Renal cortical epithelial cell (primary cell): ENCODE measurements around the gene FGD3. TPM values are rescaled to one million over a fixed set of nuclear protein-coding genes. Genes with fewer than 3 reads are reported as not detected.
"Not testable (repeated sequence)": the region's sequence is repeated elsewhere in the genome, so short reads cannot be mapped to it uniquely, and the experiment has no call there.

ENCODE experiments used
- DNase-seq: peaks from one replicate; pipeline ENCODE4 v3.0.0-alpha.2; 2011; ENCODE audit warnings: low read depth
- total RNA-seq: library from RNA; depleted of rRNA; stranded (reverse); fragments of >200 nt; gene quantifications from 2 replicates; pipeline ENCODE4 v1.2.3, GENCODE V29; 2014

FGD3 gene
- total RNA-seq, 1 donor from 2014 or later: 0.35 TPM

- DNase-seq: no peak
Measured at GRCh38 chr9:92977279-92977678, 30.0 kb downstream of the FGD3 start.

DNA sequence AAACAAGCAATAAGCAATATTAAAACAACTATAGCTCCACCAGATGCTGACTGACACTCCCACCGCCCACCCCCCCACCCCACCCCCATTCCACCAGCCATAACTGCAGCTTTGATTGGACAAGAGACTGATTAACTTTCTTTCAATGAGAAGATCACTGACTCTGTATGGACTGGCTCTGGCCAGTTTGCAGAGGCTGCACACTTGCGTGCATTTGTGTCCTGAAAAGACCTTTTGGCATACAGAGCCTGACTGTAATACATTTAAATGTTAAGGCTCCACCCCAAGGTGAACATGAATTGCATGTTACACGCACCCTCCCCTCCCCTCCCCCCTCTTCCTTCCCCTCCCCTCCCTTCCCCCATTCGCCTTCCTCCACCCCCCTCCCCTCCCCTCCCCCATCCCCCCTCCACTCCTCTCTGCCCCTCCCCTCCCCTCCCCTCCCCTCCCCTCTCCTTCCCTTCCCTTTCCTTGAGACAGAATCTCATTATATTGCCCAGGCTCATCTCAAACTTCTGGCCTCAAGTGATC, 31.1 kb downstream of the FGD3 start:
- DNase-seq: peak; percentile 20

- no peak for DNase-seq
Measured at GRCh38 chr9:92979283-92980056, 32.1 kb downstream of the FGD3 start.

DNA sequence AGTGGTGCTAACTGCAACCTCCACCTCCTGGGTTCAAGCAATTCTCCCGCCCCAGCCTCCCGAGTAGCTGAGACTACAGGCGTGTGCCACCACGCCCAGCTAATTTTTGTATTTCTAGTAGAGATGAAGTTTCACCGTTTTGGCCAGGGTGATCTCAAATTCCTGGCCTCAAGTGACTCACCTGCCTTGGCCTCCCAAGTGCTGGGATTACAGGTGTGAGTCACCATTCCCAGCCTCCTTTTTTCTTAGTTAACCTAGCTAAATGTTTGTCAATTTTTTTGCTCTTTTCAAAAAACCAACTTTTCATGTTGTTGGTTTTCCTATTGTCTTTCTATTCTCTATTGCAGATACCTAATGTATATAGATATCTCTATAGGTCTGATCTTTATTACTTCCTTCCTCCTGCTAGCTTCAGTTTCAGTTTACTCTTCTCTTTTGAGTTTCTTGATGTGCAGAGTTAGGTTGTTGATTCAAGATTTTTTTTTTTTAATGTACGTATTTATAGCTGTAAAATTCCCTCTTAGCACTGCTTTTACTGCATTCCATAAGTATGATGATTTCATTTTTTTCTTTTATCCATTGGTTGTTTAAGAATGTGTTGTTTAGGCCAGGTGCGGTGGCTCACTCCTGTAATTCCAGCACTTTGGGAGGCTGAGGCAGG, 32.9 kb downstream of the FGD3 start:
- DNase-seq: peak; percentile 32

- DNase-seq: no peak
Measured at GRCh38 chr9:92982130-92982529, 34.8 kb downstream of the FGD3 start.

DNA sequence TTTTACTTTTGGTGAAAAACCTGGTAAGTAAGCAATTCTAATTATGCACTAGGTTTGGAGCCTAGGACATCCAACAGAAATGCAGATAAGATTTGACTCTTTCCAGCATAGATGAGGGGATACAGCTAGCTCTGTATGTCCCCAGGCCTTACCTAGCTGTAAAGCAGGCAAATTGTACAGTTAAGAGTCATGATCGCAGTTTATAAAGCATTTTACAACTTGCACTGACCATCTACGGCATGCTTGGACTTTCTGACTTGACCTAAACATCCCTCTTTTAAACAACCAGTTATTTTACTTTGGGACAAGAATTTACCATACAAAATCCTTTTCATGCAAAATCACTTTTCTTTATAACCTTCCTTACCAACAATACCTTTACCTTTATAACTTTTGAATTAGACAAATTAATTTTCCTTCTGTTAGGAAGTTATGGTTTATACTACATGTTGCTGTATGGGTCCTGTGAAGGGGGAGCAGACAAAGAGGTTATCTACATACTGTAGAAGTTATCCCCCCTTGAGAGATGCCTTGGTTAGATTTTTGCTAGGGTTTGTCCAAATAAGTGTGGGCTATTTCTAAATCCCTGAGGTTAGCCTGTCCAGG, 36.8 kb downstream of the FGD3 start:
- DNase-seq: no peak

- DNase-seq: no peak
Measured at GRCh38 chr9:92984976-92985375, 37.7 kb downstream of the FGD3 start.

- DNase-seq: no peak
Measured at GRCh38 chr9:92986176-92987119, 39.1 kb downstream of the FGD3 start.

- peak; percentile 11 for DNase-seq
Measured at GRCh38 chr9:92988215-92988768, 41.0 kb downstream of the FGD3 start.

GRCh38 chr9:92989561-92989960, 42.2 kb downstream of the FGD3 start:
- no peak for DNase-seq

DNA sequence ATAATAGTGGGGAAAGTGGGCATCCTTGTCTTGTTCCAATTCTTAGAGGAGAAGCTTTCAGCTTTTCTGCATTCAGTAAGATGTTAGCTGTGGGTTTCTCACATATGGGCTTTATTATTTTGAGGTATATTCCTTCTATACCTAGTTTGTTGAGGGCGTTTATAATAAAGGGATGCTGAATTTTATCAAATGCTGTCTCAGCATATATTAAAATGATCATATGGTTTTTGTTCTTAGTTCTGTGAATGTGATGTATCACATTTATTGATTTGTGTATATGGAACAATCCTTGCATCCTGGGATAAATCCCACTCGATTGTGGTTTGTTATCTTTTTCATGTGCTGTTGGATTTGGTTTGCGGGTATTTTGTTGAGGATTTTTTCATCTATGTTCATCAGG, 43.1 kb downstream of the FGD3 start:
- no peak for DNase-seq

DNA sequence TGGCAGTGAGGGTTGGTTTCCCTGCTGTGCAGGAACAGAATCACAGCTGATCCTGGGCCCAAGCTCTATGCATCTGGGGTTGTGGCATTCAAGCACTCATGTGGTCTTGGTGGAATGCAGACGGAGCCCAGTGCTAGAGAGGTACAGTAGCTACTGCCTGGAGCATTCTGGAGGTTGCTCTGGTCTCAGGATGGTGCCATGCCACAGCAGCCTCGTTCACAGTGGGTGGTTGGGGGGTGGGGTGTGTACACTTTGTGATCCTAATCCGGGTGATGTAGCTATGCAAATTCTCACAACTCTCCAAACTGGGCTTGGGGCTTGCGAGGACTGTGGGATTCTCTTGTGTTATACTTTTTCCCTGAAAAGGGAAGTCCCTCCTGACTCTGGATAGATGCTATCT, 45.2 kb downstream of the FGD3 start:
- DNase-seq: no peak

DNA sequence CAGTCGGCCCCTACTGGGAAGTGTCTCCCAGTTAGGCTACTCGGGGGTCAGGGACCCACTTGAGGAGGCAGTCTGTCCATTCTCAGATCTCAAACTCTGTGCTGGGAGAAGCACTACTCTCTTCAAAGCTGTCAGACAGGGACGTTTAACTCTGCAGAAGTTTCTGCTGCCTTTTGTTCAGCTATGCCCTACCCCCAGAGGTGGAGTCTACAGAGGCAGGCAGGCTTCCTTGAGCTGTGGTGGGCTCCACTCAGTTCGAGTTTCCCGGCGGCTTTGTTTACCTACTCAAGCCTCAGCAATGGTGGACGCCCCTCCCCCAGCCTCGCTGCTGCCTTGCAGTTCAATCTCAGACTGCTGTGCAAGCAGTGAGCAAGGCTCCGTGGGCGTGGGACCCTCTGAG, 51.5 kb downstream of the FGD3 start:
- not testable (repeated sequence) for DNase-seq

DNA sequence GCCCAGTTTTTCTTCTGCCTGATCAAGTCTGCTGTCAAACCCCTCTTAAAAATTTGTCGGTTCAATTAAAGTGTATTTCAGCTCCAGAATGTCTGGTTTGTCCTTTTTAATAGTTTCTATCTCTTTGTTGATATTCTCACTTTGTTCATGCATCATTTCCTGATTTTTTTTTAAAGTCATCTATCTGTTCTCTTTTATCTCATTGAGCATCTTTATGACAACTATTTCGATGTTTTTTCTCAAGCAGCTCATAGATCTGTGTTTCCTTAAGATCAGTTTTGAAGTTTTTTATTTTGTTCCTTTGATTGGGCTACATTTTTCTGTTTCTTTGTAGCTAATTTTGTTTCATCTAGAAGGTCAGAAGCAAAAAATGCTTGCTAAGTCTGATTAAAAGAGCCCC, 53.7 kb downstream of the FGD3 start:
- no peak for DNase-seq

DNA sequence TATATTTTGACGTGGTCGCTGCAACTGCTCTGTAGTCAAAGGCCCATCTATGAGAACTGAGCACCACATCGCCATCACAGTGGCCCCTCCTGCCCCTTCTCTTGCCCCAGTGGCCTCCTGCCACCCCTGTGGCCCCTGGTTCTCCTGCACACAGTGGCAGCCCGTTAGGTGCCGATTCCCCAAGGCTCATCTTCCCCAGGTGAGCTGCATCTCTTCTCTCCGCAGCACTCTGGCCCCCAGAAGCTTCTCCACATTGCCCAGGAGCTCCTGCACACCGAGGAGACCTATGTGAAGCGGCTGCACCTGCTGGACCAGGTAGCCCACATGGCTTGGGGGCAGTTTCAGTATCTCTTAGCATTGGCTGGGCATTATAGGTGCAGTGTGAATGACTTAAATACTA, 55.4 kb downstream of the FGD3 start:
- DNase-seq: no peak

GRCh38 chr9:93003552-93004407, 56.5 kb downstream of the FGD3 start:
- peak; percentile 43 for DNase-seq

DNA sequence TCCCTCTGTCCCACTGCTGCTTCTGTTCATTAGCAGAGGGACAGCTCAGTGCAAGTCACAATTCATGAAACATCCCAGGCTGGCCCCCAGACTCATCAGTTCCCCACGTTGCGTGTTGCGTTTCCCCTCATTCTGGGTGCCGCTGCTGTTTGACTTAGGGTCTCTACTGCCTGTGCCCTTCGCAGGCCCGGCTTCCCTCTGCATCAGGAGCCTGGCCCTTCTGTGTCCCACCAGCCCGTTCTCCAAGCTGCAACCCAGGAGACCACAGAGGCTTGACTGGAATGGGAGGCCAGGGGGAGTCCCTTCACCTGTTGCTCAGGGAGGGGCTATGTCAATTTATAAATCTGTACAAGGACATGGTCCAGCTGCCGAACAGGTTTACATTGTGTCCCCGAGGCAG, 57.2 kb downstream of the FGD3 start:
- no peak for DNase-seq

DNA sequence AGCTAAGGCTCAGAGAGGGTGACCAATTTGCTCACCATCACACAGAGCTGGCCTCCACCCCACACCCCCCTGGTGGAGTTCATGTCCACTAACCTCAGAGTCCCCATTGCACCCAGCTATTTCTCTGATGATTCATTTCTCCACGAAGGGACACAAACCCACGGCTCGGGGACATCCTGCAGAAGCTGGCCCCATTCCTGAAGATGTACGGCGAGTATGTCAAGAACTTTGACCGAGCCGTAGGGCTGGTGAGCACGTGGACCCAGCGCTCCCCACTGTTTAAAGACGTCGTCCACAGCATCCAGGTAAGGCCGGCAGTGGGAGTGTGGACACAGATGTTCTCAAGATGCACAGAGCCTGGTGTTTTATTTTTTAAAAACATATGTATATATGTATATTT, 58.6 kb downstream of the FGD3 start:
- no peak for DNase-seq

GRCh38 chr9:93007529-93008058, 60.3 kb downstream of the FGD3 start:
- DNase-seq: no peak

- no peak for DNase-seq
Measured at GRCh38 chr9:93008457-93008856, 61.1 kb downstream of the FGD3 start.
